Tibial artery (tissue), 4 donors: ENCODE measurements around the gene C12orf57.

Source experiments
- DNase-seq, 2 donors: peaks; one replicate each; pipeline ENCODE4 v3.0.0-alpha.2; 2019
- H3K27ac ChIP-seq, 2 donors: fragments of 200-600 bp; sonication (generic) in 1 of 2; 1 replicate in 1 of 2; 2 replicates in 1 of 2; pipeline ENCODE4 v1.5.1; 2018 to 2019; ENCODE audit warnings: mild to moderate bottlenecking in 1 of 2
- H3K27me3 ChIP-seq, 2 donors: fragments of 200-600 bp; sonication (generic) in 1 of 2; one replicate each; pipeline versions ENCODE4 v1.5.1 to v1.6.0; 2016 to 2019
- H3K36me3 ChIP-seq, 3 donors: fragments of 200-600 bp; sonication (generic) in 2 of 3; one replicate each; pipeline ENCODE4 v1.5.1; 2016 to 2019; ENCODE audit warnings: mild to moderate bottlenecking in 2 of 3
- H3K4me1 ChIP-seq, 4 donors: fragments of 200-600 bp; sonication (generic) in 2 of 4; 1 replicate in 3 of 4; 2 replicates in 1 of 4; pipeline ENCODE4 v1.5.1; 2016 to 2019
- H3K4me3 ChIP-seq, 2 donors: fragments of 200-600 bp; sonication (generic) in 1 of 2; 1 replicate in 1 of 2; 2 replicates in 1 of 2; pipeline ENCODE4 v1.5.1; 2018 to 2019; ENCODE audit warnings: mild to moderate bottlenecking in 2 of 2
- H3K9me3 ChIP-seq, 3 donors: fragments of 200-600 bp; sonication (generic) in 1 of 3; one replicate each; pipeline ENCODE4 v1.5.1; 2016 to 2019
- intact Hi-C: fragments of 100-400 bp; cut with DNase I; formaldehyde crosslinking; loops from one replicate; pipeline ENCODE4 v1.15.0; 2023; ENCODE audit warnings: low total_unique reads
- TF ChIP-seq, protein P1 (sequence below), 2 experiments: fragments of 200-600 bp in 1 of 2; fragments of 450-650 bp in 1 of 2; IDR thresholded peaks; one replicate each; pipeline ENCODE4 v1.5.1; 2017 to 2019; ENCODE audit warnings: antibody characterized with exemption in 2 of 2, mild to moderate bottlenecking in 1 of 2, moderate library complexity in 1 of 2

The C12orf57 gene

DNA sequence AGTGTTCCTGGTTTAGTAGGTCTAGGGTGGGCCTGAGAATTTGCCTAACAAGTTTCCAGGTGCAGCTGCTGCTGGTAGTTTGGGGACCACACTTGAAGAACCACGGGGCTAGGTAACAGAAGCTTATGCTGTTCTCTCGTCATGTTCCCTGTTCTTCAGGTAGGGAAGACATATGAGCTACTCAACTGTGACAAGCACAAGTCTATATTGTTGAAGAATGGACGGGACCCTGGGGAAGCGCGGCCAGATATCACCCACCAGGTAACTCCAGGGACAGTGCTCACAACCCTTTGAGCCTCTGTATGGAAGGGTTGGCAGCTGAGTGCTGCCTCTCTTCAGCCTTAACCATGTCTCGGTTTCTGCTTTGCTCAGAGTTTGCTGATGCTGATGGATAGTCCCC is 30.4 kb downstream of the C12orf57 start:
- TF ChIP-seq, protein P1, sequence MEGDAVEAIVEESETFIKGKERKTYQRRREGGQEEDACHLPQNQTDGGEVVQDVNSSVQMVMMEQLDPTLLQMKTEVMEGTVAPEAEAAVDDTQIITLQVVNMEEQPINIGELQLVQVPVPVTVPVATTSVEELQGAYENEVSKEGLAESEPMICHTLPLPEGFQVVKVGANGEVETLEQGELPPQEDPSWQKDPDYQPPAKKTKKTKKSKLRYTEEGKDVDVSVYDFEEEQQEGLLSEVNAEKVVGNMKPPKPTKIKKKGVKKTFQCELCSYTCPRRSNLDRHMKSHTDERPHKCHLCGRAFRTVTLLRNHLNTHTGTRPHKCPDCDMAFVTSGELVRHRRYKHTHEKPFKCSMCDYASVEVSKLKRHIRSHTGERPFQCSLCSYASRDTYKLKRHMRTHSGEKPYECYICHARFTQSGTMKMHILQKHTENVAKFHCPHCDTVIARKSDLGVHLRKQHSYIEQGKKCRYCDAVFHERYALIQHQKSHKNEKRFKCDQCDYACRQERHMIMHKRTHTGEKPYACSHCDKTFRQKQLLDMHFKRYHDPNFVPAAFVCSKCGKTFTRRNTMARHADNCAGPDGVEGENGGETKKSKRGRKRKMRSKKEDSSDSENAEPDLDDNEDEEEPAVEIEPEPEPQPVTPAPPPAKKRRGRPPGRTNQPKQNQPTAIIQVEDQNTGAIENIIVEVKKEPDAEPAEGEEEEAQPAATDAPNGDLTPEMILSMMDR (IDR thresholded peaks at IDR 0.05): no peak
- no peaks in the 10 kb centered on the region for H3K9me3 ChIP-seq
- H3K4me3 ChIP-seq: no peak overlapping the region
- no peak overlapping the region for H3K27ac ChIP-seq
- peaks cover 4 to 16% (median 14%) of the 10 kb centered on the region in 4 donors for H3K4me1 ChIP-seq
- H3K36me3 ChIP-seq: peaks cover 43 to 59% (median 55%) of the 10 kb centered on the region in 3 donors
- no peaks in the 10 kb centered on the region for H3K27me3 ChIP-seq
- intact Hi-C loops: loop anchor here (5.0 kb wide), 1 partner anchor 43 kb away; the partner anchor contains the start of gene LPCAT3
- DNase-seq: peak in 1 of 2 donors; percentile 17

DNA sequence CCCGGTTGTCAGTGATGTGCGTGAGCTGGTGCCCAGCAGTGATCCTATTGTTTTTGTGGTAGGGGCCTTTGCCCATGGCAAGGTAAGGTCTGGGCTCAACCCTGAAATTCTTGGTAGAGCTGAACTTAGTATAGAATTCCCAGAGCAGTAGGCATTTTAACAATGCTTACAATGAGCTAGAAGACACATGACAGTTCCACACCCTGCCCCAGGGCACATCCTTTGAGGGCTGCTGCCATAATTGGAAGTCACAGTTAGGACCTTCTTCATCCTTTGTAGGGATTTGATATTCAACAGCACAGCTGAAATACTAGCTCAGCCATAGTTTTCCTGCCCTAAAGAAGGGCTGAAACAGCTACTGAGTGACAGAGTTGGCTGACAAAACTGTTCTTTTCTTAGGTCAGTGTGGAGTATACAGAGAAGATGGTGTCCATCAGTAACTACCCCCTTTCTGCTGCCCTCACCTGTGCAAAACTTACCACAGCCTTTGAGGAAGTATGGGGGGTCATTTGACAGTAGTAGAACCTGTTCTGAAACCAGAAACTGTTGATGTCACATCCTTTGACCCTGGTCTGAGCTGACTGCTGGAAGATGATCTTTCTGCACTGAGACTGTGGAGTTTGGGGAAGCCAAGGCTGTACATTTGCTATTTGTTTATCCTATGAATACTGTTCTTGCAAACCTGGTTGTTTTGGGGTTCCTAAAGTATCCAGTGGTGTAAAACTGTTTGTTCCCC is 31.6 kb downstream of the C12orf57 start:
- TF ChIP-seq, protein P1 (IDR thresholded peaks at IDR 0.05): no peak
- intact Hi-C loops: no loop called here
- H3K4me1 ChIP-seq: peaks cover 0 to 7% (median 6%) of the 10 kb centered on the region in 4 donors
- peaks cover 47 to 72% (median 66%) of the 10 kb centered on the region in 3 donors for H3K36me3 ChIP-seq
- H3K4me3 ChIP-seq: no peak overlapping the region
- no peaks in the 10 kb centered on the region for H3K27me3 ChIP-seq
- H3K9me3 ChIP-seq: no peaks in the 10 kb centered on the region
- DNase-seq: peak in 1 of 2 donors; percentile 33
- H3K27ac ChIP-seq: no peak overlapping the region

DNA sequence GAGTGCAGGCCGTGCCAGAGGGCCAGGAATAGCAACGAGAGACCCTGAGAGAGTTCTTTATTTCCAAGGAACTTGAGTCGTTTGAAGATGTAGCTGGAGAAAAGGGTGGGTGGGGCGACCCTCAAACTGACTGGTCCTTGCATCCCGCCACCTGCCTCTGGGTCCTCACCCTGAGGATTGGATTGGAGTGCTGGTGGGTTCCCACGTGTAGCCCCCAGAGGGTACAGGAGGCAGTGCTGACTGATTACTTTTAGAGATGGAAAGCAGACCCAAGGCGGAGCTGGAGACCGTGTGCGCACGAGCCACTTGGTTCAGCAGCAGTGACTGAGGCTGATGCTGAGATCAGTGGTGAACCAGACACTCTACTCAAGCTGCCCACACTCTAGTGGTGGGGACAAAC is 33.8 kb downstream of the C12orf57 start:
- Histone ChIP-seq H3K36me3 (peaks cover 68 to 94% (median 88%) of the 10 kb centered on the region in 3 donors), H3K27me3 (no peaks in the 10 kb centered on the region), H3K4me1 (no peaks in the 10 kb centered on the region), H3K4me3 (no peak overlapping the region), H3K27ac (no peak overlapping the region), H3K9me3 (no peaks in the 10 kb centered on the region)
- intact Hi-C loops: no loop called here
- DNase-seq: peak in 1 of 2 donors; percentile 56
- TF ChIP-seq, protein P1 (IDR thresholded peaks at IDR 0.05): no peak

DNA sequence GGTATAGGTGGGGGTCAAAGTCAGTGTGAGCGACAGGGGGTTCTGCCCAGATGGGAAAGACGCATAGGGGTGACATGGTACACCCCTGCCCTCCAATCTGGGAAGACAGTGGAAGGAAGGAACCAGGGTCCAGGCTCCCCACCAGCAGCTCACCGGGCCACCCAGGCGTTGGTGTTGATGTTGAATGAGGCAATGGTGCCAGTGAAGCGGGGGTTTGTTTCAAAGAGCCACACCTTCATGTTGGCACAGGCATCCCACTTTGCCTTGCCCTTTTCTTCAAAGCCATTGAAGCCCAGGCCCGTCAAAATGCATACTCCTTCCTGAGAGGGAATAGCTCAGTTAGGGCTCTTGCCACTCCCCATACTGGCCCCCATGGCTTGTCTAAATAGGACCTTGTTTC is 34.4 kb downstream of the C12orf57 start:
- H3K27me3 ChIP-seq: no peaks in the 10 kb centered on the region
- TF ChIP-seq, protein P1 (IDR thresholded peaks at IDR 0.05): no peak
- no peak for DNase-seq
- no peak overlapping the region for H3K4me3 ChIP-seq
- H3K4me1 ChIP-seq: no peaks in the 10 kb centered on the region
- H3K9me3 ChIP-seq: no peaks in the 10 kb centered on the region
- intact Hi-C loops: no loop called here
- H3K27ac ChIP-seq: no peak overlapping the region
- H3K36me3 ChIP-seq: peaks cover 68 to 99% (median 93%) of the 10 kb centered on the region in 3 donors

DNA sequence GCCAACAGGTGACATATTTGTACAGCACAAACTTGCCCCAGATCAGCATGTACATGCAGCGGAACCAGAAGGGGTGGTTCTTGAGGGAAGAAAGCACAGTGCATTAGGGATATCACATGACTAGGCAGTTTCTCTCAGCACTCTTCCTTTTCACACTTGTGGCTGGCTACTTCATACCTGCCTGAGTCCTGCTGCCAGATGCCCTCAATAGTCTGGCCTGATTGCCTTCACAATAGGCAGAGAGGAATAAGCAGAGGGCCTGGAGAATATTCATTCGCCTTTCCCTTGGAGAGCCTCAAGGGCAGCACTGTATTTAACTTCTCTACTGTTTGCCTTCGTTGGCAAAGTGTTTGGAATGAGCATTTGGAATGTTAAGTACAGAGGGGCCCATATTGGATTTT is 34.8 kb downstream of the C12orf57 start:
- TF ChIP-seq, protein P1 (IDR thresholded peaks at IDR 0.05): no peak
- Histone ChIP-seq H3K27ac (no peak overlapping the region), H3K27me3 (no peaks in the 10 kb centered on the region), H3K9me3 (no peaks in the 10 kb centered on the region), H3K4me3 (no peak overlapping the region), H3K4me1 (no peaks in the 10 kb centered on the region), H3K36me3 (peaks cover 68 to 97% (median 96%) of the 10 kb centered on the region in 3 donors)
- intact Hi-C loops: no loop called here
- peak in 1 of 2 donors; percentile 34 for DNase-seq
